Heart left ventricle (tissue), 16 donors: Measurements from ENCODE around the gene FMC1. TPM values are rescaled to one million over a fixed set of nuclear protein-coding genes. Genes with fewer than 3 reads are reported as not detected.
A peak's percentile ranks its signal among the peaks of the same experiment; 100 is the strongest.

Experiments used
- ATAC-seq, 4 donors: fragments of 200-7000 bp; cut with Tn5 transposase; one replicate each; pipeline ENCODE4 v1.9.1; 2020 to 2022; ENCODE audit warnings: moderate library complexity in 4 of 4, mild to moderate bottlenecking in 3 of 4, moderate number of reproducible peaks in 1 of 4
- DNase-seq, 5 donors: peaks; one replicate each; pipeline ENCODE4 v3.0.0-alpha.2; 2020
- H3K27ac ChIP-seq, 12 donors: fragments of 200-600 bp; sonication (generic) in 4 of 12; one replicate each; pipeline versions ENCODE4 v1.5.0 to v1.8.0; 2016 to 2022; ENCODE audit warnings: mild to moderate bottlenecking in 2 of 12
- H3K27me3 ChIP-seq, 9 donors: fragments of 200-600 bp; sonication (generic) in 2 of 9; one replicate each; pipeline versions ENCODE4 v1.5.1 to v1.8.0; 2016 to 2022; ENCODE audit warnings: mild to moderate bottlenecking in 3 of 9
- H3K36me3 ChIP-seq, 9 donors: fragments of 200-600 bp; sonication (generic) in 2 of 9; one replicate each; pipeline versions ENCODE4 v1.5.0 to v1.8.0; 2018 to 2022; ENCODE audit warnings: mild to moderate bottlenecking in 2 of 9
- H3K4me1 ChIP-seq, 12 donors: fragments of 200-600 bp; sonication (generic) in 4 of 12; one replicate each; pipeline versions ENCODE4 v1.5.0 to v1.8.0; 2016 to 2022; ENCODE audit warnings: mild to moderate bottlenecking in 3 of 12
- H3K4me3 ChIP-seq, 12 donors: fragments of 200-600 bp; sonication (generic) in 4 of 12; one replicate each; pipeline versions ENCODE4 v1.5.0 to v1.8.0; 2017 to 2022; ENCODE audit warnings: mild to moderate bottlenecking in 9 of 12, moderate library complexity in 4 of 12
- H3K9me3 ChIP-seq, 12 donors: fragments of 200-600 bp; sonication (generic) in 4 of 12; one replicate each; pipeline versions ENCODE4 v1.5.0 to v1.8.0; 2016 to 2022; ENCODE audit warnings: mild to moderate bottlenecking in 1 of 12
- CTCF ChIP-seq, 12 donors: fragments of 200-600 bp; sonication (generic) in 4 of 12; IDR thresholded peaks; one replicate each; pipeline versions ENCODE4 v1.5.0 to v1.8.0; 2018 to 2022; ENCODE audit warnings: antibody characterized with exemption in 12 of 12, mild to moderate bottlenecking in 5 of 12
- POLR2A ChIP-seq, 2 donors: fragments of 450-650 bp; IDR thresholded peaks; one replicate each; pipeline ENCODE4 v1.6.1; 2017; ENCODE audit warnings: antibody characterized with exemption in 2 of 2, mild to moderate bottlenecking in 2 of 2, moderate library complexity in 2 of 2
- WGBS, 4 donors: extraction: QIAGEN DNeasy Blood & Tissue Kit in 2 of 4; methylation state at CpG; one replicate each; pipeline versions ENCODE4 v1.1.5 to v1.1.7; 2013 to 2018; 5-methylcytosine and 5-hydroxymethylcytosine counted together
- intact Hi-C, 10 donors: fragments of 100-400 bp; cut with DNase I; formaldehyde crosslinking; loops; one replicate each; pipeline versions ENCODE4 v1.11.1 to v1.14.2; 2022
- polyA plus RNA-seq, 2 donors: library from polyadenylated mRNA; stranded (reverse); fragments of 200-250 nt; gene quantifications; one replicate each; pipeline ENCODE4 v1.2.3, GENCODE V29; 2013
- total RNA-seq, 9 donors: library from RNA; depleted of rRNA in 2 of 9; stranded (reverse); fragments of >200 nt in 2 of 9; fragmentation: NEBNext Ultra II Directional in 3 of 9; extraction: Animal tissue kit (Norgen Biotek cat#: 25700) in 3 of 9; gene quantifications; one replicate each; pipeline versions ENCODE4 v1.1.0 to v1.2.4, GENCODE V29; 2016 to 2023
- donor health status: ischemic (EF 13 %, LVEDD 7.1; RV severe dilation, severe dysfunction).
- donor health status: healthy with polysubstance abuse.
- donor health status: DM: no; HTN: yes; CAD: no.
- donor health status: DM: no; HTN: no; CAD: no.
- donor health status: ischemic (EF 25% LVEDD 6.9; RV normal size, moderate dysfunction).
- donor health status: ischemic (EF 25% LVEDD 5.7; RV mildly dilated, moderate dysfunction).
- donor health status: healthy.
- donor health status: DM: yes; HTN: yes; CAD: no.
- donor health status: ischemic (EF 35%, LVEDD 5.7; RV mildly dilated, moderate dysfunction).
- donor health status: nonischemic (EF 11% LVEDD 7.7; RV severe dilation, severe dysfunction).
- donor health status: DM: yes; HTN: yes; CAD: no.
- donor health status: PGD.
- donor health status: ischemic (EF 29% LVEDD 5.4; RV normal size, mild dysfunction).
- donor health status: nonischemic (EF 23%, LVEDD 6.1; RV moderate dilation, normal function).

Gene FMC1
- total and polyA plus RNA-seq, 11 donors: 19.0 to 95.7 (median 33.8) TPM

DNA sequence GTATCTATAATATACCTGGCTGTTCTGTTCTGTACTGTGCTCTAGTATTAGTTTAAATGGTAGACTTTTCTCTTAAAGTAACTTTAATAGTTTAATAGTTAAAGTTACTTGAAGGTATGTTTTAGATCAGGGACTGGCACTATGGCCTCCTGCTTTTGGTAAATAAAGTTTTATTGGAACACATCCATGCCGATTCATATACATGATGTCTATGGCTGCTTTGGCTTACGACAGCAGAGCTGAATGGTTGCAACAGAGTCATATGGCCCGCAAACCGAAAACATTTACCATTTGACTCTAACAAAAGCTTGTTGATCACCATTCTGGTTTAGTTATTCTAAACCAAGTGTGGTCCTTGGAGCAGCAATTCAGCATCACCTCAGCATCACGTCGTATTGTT, 25.3 kb downstream of the FMC1 start:
- H3K36me3 ChIP-seq: peaks cover 0 to 50% (median 20%) of the 10 kb centered on the region in 9 donors
- TF ChIP-seq CTCF (IDR thresholded peaks at IDR 0.05) (no peak), POLR2A (IDR thresholded peaks at IDR 0.05) (no peak)
- peaks cover 2 to 94% (median 64%) of the 10 kb centered on the region in 12 donors for H3K4me1 ChIP-seq
- ATAC-seq (no peak), DNase-seq (no peak)
- no peak overlapping the region for H3K4me3 ChIP-seq
- H3K27me3 ChIP-seq: no peaks in the 10 kb centered on the region
- intact Hi-C loops: no loop called here
- 92 to 97% (median 94%) methylated on average over 6 of the region's 6 CpGs for WGBS, 4 donors
- no peak overlapping the region for H3K27ac ChIP-seq
- no peaks in the 10 kb centered on the region for H3K9me3 ChIP-seq

DNA sequence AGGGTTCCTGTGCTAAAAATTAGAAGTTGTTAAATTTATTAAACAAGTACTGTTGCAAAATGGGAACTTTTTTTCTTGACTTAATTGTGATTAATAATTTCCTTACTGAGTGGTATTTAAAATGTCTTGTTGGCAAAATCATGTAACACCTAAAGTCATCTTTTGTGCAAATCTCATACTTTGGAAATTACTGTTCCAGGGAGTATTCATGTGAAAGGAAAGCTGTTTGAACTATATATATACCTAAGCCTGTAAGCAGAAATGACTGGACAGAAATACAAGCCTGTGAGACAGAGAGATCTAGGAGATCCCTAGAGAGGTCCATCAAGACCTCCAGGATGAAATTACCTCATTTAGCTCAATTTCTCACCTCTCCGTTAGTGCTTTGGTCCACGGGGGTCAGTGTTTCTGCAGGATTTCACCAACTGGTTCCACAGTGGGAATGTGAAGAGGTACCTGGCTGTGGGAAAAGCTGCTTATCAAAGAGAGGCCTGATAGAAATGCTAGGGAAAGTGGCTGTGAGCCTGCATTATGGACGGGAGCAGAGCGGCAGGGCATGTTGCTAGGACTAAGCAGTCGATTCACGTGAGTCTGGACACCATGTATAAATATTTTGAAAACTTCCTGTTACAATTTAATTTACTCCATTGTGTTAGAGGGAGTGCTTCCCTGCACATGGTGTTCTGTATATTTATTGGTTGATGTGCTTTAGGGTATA, 26.5 kb downstream of the FMC1 start:
- no peaks in the 10 kb centered on the region for H3K9me3 ChIP-seq
- DNase-seq (no peak), ATAC-seq (peak in 2 of 4 donors; percentile 32 to 40)
- H3K36me3 ChIP-seq: peaks cover 0 to 53% (median 20%) of the 10 kb centered on the region in 9 donors
- no peak overlapping the region for H3K4me3 ChIP-seq
- no peaks in the 10 kb centered on the region for H3K27me3 ChIP-seq
- TF ChIP-seq CTCF (IDR thresholded peaks at IDR 0.05): no peak
- no peak for TF ChIP-seq POLR2A (IDR thresholded peaks at IDR 0.05)
- peak overlapping the region in 2 of 12 donors; percentile 7 for H3K27ac ChIP-seq
- 35 to 54% (median 44%) methylated on average over 6 of the region's 6 CpGs for WGBS, 4 donors
- peaks cover 5 to 94% (median 59%) of the 10 kb centered on the region in 12 donors for H3K4me1 ChIP-seq
- intact Hi-C loops: no loop called here

GRCh38 chr7:139370301-139370942, 29.3 kb downstream of the FMC1 start:
- TF ChIP-seq CTCF (IDR thresholded peaks at IDR 0.05) (no peak), POLR2A (IDR thresholded peaks at IDR 0.05) (no peak)
- ATAC-seq (peak in 1 of 4 donors; percentile 27), DNase-seq (no peak)
- no peak overlapping the region for H3K27ac ChIP-seq
- H3K36me3 ChIP-seq: peaks cover 0 to 42% (median 7%) of the 10 kb centered on the region in 9 donors
- H3K9me3 ChIP-seq: no peaks in the 10 kb centered on the region
- peaks cover 2 to 97% (median 65%) of the 10 kb centered on the region in 12 donors for H3K4me1 ChIP-seq
- intact Hi-C loops: loop anchor here in 1 of 10 donors (5.0 kb wide), 1 partner anchor 52 kb away; no protein-coding TSS in a partner anchor
- H3K4me3 ChIP-seq: no peak overlapping the region
- WGBS, 4 donors: 68 to 79% (median 74%) methylated on average over 5 of the region's 5 CpGs
- no peaks in the 10 kb centered on the region for H3K27me3 ChIP-seq

DNA sequence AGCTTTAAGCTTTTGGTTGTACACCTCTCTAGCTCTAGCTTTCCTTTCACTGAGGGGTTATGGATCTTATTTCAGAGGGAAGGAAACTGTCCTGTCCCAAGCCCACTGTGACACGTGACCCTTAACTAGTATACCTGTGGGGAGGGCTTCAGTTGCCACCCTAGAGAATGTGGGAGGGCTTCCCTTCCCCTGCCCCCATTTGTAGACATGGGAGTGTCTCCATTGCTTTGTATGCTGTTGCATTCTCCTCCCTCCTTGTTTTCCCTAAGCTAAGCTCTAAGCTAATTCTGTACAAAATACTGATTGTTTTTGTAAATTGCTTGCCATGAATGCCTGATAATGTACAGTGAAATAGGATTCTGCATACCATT, 29.8 kb downstream of the FMC1 start:
- WGBS, 4 donors: 79 to 92% (median 83%) methylated on average over 1 of the region's 1 CpG
- peak in 1 of 4 donors; percentile 18 for ATAC-seq

More for the DNA sequence above, 29.8 kb downstream of the FMC1 start:
- peaks cover 2 to 96% (median 64%) of the 10 kb centered on the region in 12 donors for H3K4me1 ChIP-seq
- intact Hi-C loops: loop anchor here in 1 of 10 donors (5.0 kb wide), 1 partner anchor 51 kb away; no protein-coding TSS in a partner anchor
- DNase-seq: no peak
- H3K36me3 ChIP-seq: peaks cover 0 to 43% (median 11%) of the 10 kb centered on the region in 9 donors
- no peak overlapping the region for H3K4me3 ChIP-seq
- TF ChIP-seq POLR2A (IDR thresholded peaks at IDR 0.05): no peak
- no peak for TF ChIP-seq CTCF (IDR thresholded peaks at IDR 0.05)
- no peak overlapping the region for H3K27ac ChIP-seq
- H3K9me3 ChIP-seq: no peaks in the 10 kb centered on the region
- H3K27me3 ChIP-seq: no peaks in the 10 kb centered on the region
